ENCODE results near the gene PHGDH. TPM values are rescaled to one million over a fixed set of nuclear protein-coding genes. Genes with fewer than 3 reads are reported as not detected.
A peak's percentile ranks its signal among the peaks of the same experiment; 100 is the strongest.

The PHGDH gene
- total and polyA plus RNA-seq, 2 of the 13 experiments (the other 11 are each of a cell fraction or from before 2014, with no cell fraction given) = 95.8 to 133 TPM

DNA sequence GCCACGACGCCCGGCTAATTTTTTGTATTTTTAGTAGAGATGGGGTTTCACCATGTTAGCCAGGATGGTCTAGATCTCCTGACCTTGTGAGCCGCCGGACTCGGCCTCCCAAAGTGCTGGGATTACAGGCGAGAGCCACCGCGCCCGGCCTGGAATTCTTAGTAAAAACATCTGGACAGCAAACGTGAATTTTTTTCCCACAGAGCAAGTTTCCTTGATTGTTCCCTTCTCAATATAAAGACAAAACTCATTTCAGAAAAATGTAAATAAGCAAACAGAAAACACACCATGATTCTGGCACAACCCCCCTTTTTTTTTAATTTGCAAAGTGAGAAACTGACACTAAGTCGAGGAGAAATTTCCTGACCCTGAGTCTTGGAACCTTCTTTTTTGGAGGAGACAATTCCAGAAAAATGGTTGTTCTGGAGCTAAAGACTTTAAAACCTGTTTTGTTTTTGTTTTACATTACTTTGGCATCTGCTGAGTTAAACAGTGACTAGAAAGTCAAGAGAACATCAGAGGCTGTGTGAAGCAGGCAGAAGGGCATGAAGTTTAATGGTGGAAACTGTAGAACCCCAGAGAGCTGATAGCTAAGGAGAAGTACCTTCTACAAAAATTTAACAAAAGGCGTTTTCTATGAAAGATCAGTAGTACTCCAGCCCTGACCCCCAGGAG, 67.3 kb downstream of the PHGDH start:
- in situ Hi-C loops (cut with HindIII; ENCODE audit: extremely low pct_ligation_motif_present, low pct_unique_long_range_greater_than_20kb) = no loop called here
- H3K9ac ChIP-seq (ENCODE audit: insufficient read depth, low read depth, low read length) = peak overlapping the region; percentile 27; the same call in 1 of the 2 replicates
- no peaks in the 10 kb centered on the region for H3K27me3 ChIP-seq (ENCODE audit: control insufficient read depth in 1 of 2, insufficient read depth in 2 of 2, low read length in 2 of 2)
- no peaks in the 10 kb centered on the region for H4K20me1 ChIP-seq (ENCODE audit: insufficient read depth, low read length)
- H3K4me3 ChIP-seq (replicated peaks in 1 of 3; ENCODE audit: insufficient read depth in 1 of 3, low read depth in 2 of 3, low read length in 3 of 3) = peak overlapping the region in 2 of 3 experiments; percentile 12 to 49; a peak in 5 of 6 replicates
- ChIA-PET CTCF (ENCODE audit: low intra/inter-chr PET ratio, low total read pairs) (no interaction called here), POLR2A (interaction anchor here (0.7 to 5.8 kb wide), 6 partner anchors 7 to 55 kb away, joined by 3 to 71 read pairs (median 4); partner anchors contain the start of gene HMGCS2)
- no peaks in the 10 kb centered on the region for H3K79me2 ChIP-seq (ENCODE audit: insufficient read depth, low read length)
- intact Hi-C loops (cut with micrococcal nuclease; ENCODE audit: unreplicated experiment) = no loop called here
- no peaks in the 10 kb centered on the region for H3K9me3 ChIP-seq (ENCODE audit: low read length)
- BruUV-seq (replicated peaks) = no TSS peak
- peak overlapping the region; percentile 69 for H3K27ac ChIP-seq (ENCODE audit: extremely low read length, insufficient read depth, low read length)
- ATAC-seq (peak; percentile 71), FAIRE-seq (peak; percentile 53), DNase-seq (ENCODE audit: low spot score) (no peak)
- peaks cover 88% of the 10 kb centered on the region for H3K4me1 ChIP-seq (ENCODE audit: insufficient read depth, low read length)
- H3K4me2 ChIP-seq (ENCODE audit: low read depth, low read length) = peak overlapping the region; percentile 97
- no peak overlapping the region for H2AFZ ChIP-seq (ENCODE audit: low read length)
- WGBS (ENCODE audit: low lambda C conversion rate) = 54% methylated on average over 13 of the region's 13 CpGs
- H3K36me3 ChIP-seq (replicated peaks in 1 of 2; ENCODE audit: control insufficient read depth in 1 of 2, insufficient read depth in 2 of 2, low read length in 2 of 2) = no peaks in the 10 kb centered on the region
- TF ChIP-seq ATAD3A (CRISPR knock-in tag; IDR thresholded peaks at IDR 0.05) = no peak
- TF ChIP-seq CBX2 (IDR thresholded peaks at IDR 0.05; ENCODE audit: low read depth, low read length) = no peak
- no peak for TF ChIP-seq CBX2 (CRISPR knock-in tag; IDR thresholded peaks at IDR 0.05; ENCODE audit: low read depth)
- TF ChIP-seq ZBTB42 (CRISPR knock-in tag; IDR thresholded peaks at IDR 0.05) = no peak
- TF ChIP-seq, protein P1, sequence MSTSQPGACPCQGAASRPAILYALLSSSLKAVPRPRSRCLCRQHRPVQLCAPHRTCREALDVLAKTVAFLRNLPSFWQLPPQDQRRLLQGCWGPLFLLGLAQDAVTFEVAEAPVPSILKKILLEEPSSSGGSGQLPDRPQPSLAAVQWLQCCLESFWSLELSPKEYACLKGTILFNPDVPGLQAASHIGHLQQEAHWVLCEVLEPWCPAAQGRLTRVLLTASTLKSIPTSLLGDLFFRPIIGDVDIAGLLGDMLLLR (CRISPR knock-in tag; IDR thresholded peaks at IDR 0.05) = no peak
- TF ChIP-seq, protein P2, sequence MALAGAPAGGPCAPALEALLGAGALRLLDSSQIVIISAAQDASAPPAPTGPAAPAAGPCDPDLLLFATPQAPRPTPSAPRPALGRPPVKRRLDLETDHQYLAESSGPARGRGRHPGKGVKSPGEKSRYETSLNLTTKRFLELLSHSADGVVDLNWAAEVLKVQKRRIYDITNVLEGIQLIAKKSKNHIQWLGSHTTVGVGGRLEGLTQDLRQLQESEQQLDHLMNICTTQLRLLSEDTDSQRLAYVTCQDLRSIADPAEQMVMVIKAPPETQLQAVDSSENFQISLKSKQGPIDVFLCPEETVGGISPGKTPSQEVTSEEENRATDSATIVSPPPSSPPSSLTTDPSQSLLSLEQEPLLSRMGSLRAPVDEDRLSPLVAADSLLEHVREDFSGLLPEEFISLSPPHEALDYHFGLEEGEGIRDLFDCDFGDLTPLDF (CRISPR knock-in tag; IDR thresholded peaks at IDR 0.05) = no peak
- no peak for TF ChIP-seq PHB2 (IDR thresholded peaks at IDR 0.05; ENCODE audit: partially characterized antibody)
- no peak for TF ChIP-seq ATF7-NPFF (CRISPR knock-in tag; IDR thresholded peaks at IDR 0.05; ENCODE audit: low read depth)
- TF ChIP-seq, protein P3, sequence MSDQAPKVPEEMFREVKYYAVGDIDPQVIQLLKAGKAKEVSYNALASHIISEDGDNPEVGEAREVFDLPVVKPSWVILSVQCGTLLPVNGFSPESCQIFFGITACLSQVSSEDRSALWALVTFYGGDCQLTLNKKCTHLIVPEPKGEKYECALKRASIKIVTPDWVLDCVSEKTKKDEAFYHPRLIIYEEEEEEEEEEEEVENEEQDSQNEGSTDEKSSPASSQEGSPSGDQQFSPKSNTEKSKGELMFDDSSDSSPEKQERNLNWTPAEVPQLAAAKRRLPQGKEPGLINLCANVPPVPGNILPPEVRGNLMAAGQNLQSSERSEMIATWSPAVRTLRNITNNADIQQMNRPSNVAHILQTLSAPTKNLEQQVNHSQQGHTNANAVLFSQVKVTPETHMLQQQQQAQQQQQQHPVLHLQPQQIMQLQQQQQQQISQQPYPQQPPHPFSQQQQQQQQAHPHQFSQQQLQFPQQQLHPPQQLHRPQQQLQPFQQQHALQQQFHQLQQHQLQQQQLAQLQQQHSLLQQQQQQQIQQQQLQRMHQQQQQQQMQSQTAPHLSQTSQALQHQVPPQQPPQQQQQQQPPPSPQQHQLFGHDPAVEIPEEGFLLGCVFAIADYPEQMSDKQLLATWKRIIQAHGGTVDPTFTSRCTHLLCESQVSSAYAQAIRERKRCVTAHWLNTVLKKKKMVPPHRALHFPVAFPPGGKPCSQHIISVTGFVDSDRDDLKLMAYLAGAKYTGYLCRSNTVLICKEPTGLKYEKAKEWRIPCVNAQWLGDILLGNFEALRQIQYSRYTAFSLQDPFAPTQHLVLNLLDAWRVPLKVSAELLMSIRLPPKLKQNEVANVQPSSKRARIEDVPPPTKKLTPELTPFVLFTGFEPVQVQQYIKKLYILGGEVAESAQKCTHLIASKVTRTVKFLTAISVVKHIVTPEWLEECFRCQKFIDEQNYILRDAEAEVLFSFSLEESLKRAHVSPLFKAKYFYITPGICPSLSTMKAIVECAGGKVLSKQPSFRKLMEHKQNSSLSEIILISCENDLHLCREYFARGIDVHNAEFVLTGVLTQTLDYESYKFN (CRISPR knock-in tag; conservative IDR thresholded peaks at IDR 0.05) = peak; percentile 73
- TF ChIP-seq ZNF660 (CRISPR knock-in tag; IDR thresholded peaks at IDR 0.05; ENCODE audit: borderline replicate concordance, low read depth) = no peak
- TF ChIP-seq AHR (CRISPR knock-in tag; IDR thresholded peaks at IDR 0.05) = no peak
- TF ChIP-seq RAD51 (IDR thresholded peaks at IDR 0.05; ENCODE audit: borderline replicate concordance) = no peak
- no peak for TF ChIP-seq SRY (CRISPR knock-in tag; IDR thresholded peaks at IDR 0.05)
- TF ChIP-seq ZSCAN21 (CRISPR knock-in tag; IDR thresholded peaks at IDR 0.05; ENCODE audit: borderline replicate concordance) = no peak
- peak; percentile 22 for TF ChIP-seq YY1 (IDR thresholded peaks at IDR 0.05; ENCODE audit: insufficient read depth, insufficient replicate concordance, low read depth, low read length)
- TF ChIP-seq, protein P4, sequence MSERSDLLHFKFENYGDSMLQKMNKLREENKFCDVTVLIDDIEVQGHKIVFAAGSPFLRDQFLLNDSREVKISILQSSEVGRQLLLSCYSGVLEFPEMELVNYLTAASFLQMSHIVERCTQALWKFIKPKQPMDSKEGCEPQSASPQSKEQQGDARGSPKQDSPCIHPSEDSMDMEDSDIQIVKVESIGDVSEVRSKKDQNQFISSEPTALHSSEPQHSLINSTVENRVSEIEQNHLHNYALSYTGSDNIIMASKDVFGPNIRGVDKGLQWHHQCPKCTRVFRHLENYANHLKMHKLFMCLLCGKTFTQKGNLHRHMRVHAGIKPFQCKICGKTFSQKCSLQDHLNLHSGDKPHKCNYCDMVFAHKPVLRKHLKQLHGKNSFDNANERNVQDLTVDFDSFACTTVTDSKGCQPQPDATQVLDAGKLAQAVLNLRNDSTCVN (CRISPR knock-in tag; IDR thresholded peaks at IDR 0.05; ENCODE audit: borderline replicate concordance) = peak; percentile 98
- TF ChIP-seq ZNF17 (CRISPR knock-in tag; IDR thresholded peaks at IDR 0.05) = no peak
- peak; percentile 44; the same call in 1 of the 2 replicates for TF ChIP-seq ZNF652 (CRISPR knock-in tag; IDR thresholded peaks at IDR 0.05; ENCODE audit: borderline replicate concordance, low read depth)
- no peak for TF ChIP-seq ZKSCAN1 (IDR thresholded peaks at IDR 0.05; ENCODE audit: low read length)

All from HepG2 (cell line).